Mesothelial cell of epicardium (in vitro differentiated cells): ENCODE data around the gene PDE4D. TPM values are rescaled to one million over a fixed set of nuclear protein-coding genes. Genes with fewer than 3 reads are reported as not detected.

Experiments used
- DNase-seq, 2 experiments: peaks; one replicate each; pipeline ENCODE4 v3.0.0; 2021; ENCODE audit warnings: low spot score in 2 of 2; ENCODE audit not compliant: unreplicated experiment in 2 of 2
- H3K27ac Mint-ChIP-seq: 2 replicates; pipeline ENCODE4 v1.8.0; 2021; ENCODE audit warnings: mixed read lengths
- H3K27me3 Mint-ChIP-seq: 2 replicates; pipeline ENCODE4 v1.8.0; 2021; ENCODE audit warnings: low read depth, mixed read lengths
- H3K36me3 Mint-ChIP-seq: 2 replicates; pipeline ENCODE4 v1.8.0; 2021; ENCODE audit warnings: mixed read lengths
- H3K4me1 Mint-ChIP-seq: 2 replicates; pipeline ENCODE4 v1.8.0; 2021; ENCODE audit warnings: mixed read lengths
- H3K4me3 Mint-ChIP-seq: 2 replicates; pipeline ENCODE4 v1.8.0; 2021; ENCODE audit warnings: mild to moderate bottlenecking, moderate library complexity, mixed read lengths
- H3K9me3 Mint-ChIP-seq: 2 replicates; pipeline ENCODE4 v1.8.0; 2021; ENCODE audit warnings: mixed read lengths
- total RNA-seq: library from RNA; stranded (reverse); gene quantifications from 3 replicates; pipeline ENCODE4 v1.2.1, GENCODE V29; 2021
- TF ChIP-seq, protein P1 (sequence below): fragments of 200-600 bp; sonication (generic); IDR thresholded peaks from one replicate; pipeline ENCODE4 v1.5.0; 2021; ENCODE audit warnings: antibody characterized with exemption; ENCODE audit not compliant: unreplicated experiment

Gene PDE4D
- total RNA-seq, 1 donor from 2014 or later: 105 TPM

DNA sequence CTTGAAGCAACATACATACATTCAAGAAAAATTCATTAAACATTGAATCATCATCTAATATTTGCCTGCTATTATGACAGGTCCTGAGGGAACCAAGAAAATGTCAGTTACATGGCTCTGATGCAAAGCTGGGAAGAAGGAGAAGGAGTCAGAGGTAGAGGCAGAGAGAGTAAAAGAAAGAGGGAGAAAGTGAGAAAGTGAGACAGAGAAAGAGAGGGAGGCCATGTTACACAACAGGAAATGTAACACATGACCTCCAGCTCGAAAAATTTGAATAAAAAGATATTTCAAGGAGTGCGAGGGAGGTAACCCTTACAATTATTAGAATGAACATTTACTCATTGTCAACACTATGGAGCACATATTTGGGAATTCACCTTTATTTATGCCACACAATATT is 189.7 kb downstream of the PDE4D start:
- Mint-ChIP-seq H3K36me3 (peaks cover 9% of the 10 kb centered on the region), H3K27ac (peak overlapping the region; percentile 17), H3K9me3 (no peaks in the 10 kb centered on the region), H3K27me3 (no peaks in the 10 kb centered on the region), H3K4me3 (no peak overlapping the region), H3K4me1 (peaks cover 17% of the 10 kb centered on the region)
- no peak for DNase-seq
- TF ChIP-seq, protein P1, sequence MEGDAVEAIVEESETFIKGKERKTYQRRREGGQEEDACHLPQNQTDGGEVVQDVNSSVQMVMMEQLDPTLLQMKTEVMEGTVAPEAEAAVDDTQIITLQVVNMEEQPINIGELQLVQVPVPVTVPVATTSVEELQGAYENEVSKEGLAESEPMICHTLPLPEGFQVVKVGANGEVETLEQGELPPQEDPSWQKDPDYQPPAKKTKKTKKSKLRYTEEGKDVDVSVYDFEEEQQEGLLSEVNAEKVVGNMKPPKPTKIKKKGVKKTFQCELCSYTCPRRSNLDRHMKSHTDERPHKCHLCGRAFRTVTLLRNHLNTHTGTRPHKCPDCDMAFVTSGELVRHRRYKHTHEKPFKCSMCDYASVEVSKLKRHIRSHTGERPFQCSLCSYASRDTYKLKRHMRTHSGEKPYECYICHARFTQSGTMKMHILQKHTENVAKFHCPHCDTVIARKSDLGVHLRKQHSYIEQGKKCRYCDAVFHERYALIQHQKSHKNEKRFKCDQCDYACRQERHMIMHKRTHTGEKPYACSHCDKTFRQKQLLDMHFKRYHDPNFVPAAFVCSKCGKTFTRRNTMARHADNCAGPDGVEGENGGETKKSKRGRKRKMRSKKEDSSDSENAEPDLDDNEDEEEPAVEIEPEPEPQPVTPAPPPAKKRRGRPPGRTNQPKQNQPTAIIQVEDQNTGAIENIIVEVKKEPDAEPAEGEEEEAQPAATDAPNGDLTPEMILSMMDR: no peak

DNA sequence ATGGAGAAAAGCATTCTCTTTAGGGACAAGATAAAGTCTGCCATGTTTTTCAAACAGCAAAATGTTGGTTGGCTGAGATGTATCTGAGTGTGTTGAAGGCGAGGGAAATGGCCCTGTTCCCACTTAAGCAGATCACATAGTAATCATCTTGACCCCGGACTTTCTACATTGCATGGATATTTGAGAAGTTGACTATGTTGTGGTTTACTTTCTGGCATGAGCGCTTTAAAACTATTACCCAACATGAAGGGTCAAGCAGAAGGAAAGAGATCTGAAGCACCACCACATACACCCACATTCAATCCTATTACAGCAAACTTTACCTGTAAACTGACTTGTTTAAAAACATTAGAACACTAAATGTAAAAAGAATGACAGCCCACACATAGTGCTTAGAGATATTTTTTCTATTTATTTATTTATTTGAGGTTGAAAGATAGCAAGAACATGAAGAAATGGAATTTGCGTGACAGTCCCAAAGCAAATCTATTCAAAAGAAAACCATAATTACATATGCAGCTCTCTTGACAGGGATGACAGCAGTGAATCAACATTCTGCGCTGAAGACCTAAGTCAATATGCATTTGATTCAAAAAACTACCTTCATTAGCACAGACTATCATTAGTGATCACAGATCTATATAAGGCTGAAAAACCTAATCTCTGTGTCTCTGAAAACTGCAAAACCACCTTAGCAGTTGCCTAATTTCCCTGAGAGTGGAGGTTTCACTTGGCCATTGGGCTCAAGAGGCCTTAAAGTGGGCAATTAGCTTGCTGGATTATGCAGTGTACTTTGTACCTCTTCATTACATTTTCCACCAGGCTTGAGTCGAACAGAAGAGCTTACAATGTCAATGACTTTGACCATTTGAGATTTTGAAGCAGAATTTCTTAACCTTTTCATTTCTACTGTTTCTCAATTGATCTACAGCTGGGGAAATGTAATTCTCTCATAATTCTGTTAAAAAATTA is 195.0 kb downstream of the PDE4D start:
- Mint-ChIP-seq H3K27me3 (no peaks in the 10 kb centered on the region), H3K4me1 (peaks cover 19% of the 10 kb centered on the region), H3K4me3 (no peak overlapping the region), H3K27ac (no peak overlapping the region), H3K9me3 (no peaks in the 10 kb centered on the region), H3K36me3 (peaks cover 6% of the 10 kb centered on the region)
- no peak for DNase-seq
- TF ChIP-seq, protein P1: no peak

DNA sequence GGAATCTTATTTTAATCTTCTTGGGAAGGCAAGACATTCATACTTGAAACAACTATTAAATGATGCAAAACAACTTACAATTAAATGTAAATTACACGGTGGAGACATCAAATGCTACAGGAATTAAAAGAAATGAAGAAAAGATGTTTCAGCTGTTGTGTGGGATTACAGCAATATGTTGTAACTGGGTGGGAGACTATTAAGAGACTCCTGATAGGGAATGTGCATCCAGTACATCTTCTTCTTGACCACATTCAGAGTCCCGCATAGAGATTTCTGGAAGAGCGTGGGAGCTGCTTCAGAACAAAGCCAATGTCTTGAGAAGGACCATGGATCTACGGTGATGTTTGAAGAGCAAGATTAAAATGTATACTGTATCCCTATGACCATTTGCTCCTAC is 199.1 kb downstream of the PDE4D start:
- peaks cover 12% of the 10 kb centered on the region for H3K36me3 Mint-ChIP-seq
- no peaks in the 10 kb centered on the region for H3K27me3 Mint-ChIP-seq
- H3K4me3 Mint-ChIP-seq: peak overlapping the region; percentile 20
- peaks cover 31% of the 10 kb centered on the region for H3K4me1 Mint-ChIP-seq
- DNase-seq: no peak
- H3K9me3 Mint-ChIP-seq: peaks cover 6% of the 10 kb centered on the region
- TF ChIP-seq, protein P1: no peak
- H3K27ac Mint-ChIP-seq: peak overlapping the region; percentile 90

DNA sequence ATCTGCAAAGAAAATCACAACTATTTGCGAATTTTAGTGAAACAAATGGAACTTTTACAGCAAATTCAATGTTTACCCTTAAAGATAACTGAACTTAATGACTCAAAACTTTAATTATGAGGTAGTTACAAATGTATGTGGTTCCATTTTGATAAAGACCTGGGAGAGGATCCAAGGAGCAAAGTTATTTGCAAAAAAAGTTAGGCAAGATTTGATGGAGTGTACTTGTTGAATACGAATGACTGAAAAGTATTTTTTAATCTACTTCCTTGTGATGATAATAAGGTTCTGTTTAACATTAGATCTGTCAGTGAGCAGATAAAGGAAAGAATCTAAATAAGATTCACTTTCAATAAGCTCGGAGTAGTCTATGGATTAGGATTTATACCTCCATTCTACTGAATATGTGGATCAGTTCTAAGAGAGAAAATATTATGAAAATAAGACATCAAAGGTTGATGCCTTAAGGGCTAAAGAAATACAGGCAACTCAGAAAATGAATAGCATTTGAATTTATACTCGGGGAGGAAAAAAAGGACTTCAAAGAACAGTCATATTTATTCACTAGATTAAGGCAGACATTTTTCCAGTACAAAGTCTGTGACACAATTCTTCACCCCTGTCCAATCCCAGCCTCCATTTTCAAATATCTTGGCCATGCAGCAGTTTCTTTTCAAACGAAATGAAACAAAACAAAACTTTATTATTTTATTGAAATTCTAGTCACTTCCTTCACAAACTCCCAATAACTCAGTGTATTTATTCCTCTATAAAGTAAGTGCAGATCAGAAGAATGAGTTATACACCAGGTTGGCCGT is 199.8 kb downstream of the PDE4D start:
- Mint-ChIP-seq H3K27me3 (no peaks in the 10 kb centered on the region), H3K9me3 (peaks cover 7% of the 10 kb centered on the region), H3K27ac (peak overlapping the region; percentile 90), H3K4me3 (peak overlapping the region; percentile 20), H3K36me3 (peaks cover 13% of the 10 kb centered on the region), H3K4me1 (peaks cover 31% of the 10 kb centered on the region)
- no peak for DNase-seq
- TF ChIP-seq, protein P1: no peak

DNA sequence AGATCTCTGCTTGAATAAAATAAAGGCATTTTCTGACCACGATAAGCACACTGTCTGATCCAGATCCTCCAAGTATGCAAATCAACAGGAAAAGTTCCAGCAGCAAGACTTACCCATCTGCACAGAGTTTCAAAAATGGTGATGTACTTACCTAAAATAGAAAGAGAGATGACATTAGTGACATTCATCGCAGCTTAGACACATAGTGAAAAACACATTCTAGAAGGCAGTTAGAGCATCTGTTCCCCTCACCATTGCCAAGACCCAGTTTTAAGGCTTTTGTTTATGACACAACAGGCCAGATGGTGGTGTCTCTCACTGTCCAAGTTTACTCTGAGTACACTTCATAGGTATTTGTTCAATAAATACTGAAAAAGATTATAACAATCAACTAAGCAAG is 207.7 kb downstream of the PDE4D start:
- H3K4me3 Mint-ChIP-seq: no peak overlapping the region
- peak overlapping the region; percentile 26 for H3K27ac Mint-ChIP-seq
- H3K36me3 Mint-ChIP-seq: peaks cover 33% of the 10 kb centered on the region
- peaks cover 22% of the 10 kb centered on the region for H3K9me3 Mint-ChIP-seq
- TF ChIP-seq, protein P1: no peak
- DNase-seq: no peak
- peaks cover 25% of the 10 kb centered on the region for H3K4me1 Mint-ChIP-seq
- no peaks in the 10 kb centered on the region for H3K27me3 Mint-ChIP-seq
